Frontal cortex (tissue), 4 donors: ENCODE data around the gene RPP14. TPM values are rescaled to one million over a fixed set of nuclear protein-coding genes. Genes with fewer than 3 reads are reported as not detected.
"Not testable (repeated sequence)": the region's sequence is repeated elsewhere in the genome, so short reads cannot be mapped to it uniquely, and the experiment has no call there.

Experiments used
- DNase-seq, 2 donors: peaks; one replicate each; pipeline ENCODE4 v3.0.0; 2012; ENCODE audit warnings: low spot score in 2 of 2
- FAIRE-seq: peaks from 2 replicates; lab custom pipeline; 2012; peaks lifted over from hg19 to GRCh38; lab: Jason Lieb, UNC
- total RNA-seq: library from RNA; depleted of rRNA; stranded (reverse); fragments of >200 nt; gene quantifications from one replicate; pipeline ENCODE4 v1.2.3, GENCODE V29; 2014
- donor health status: control.
- donor health status: control.
- donor health status: control.

RPP14 gene
- total RNA-seq, 1 donor from 2014 or later, result 18.8 TPM

DNA sequence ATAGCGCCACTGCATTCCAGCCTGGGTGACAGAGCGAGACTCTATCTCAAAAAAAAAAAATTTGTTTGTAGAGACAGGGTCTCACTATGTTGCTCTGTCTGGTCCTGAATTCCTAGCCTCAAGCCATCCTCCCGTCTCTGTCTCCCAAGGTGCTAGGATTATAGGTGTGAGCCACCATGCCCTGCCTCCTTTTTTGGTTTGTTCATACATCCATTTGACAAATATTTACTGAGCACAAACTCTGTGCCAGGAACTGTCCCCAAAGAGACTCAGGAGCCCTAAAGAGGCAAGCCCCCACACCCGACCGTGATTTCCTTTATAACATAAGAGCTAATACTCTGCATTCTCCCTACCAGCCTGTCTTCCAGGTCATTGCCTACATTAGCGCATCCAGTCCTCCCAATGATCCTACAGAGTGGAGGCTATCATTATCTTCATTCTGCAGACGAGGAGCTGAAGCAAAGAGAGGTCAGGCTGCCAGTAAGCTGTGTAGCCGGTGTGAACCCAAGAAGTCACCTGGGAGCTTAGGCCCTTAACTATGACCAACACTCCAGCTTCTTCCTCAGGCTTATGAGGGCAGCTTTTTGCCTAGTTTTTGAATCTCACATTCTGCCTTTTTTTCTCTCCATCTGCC is 20.3 kb downstream of the RPP14 start:
- FAIRE-seq (no peak), DNase-seq (no peak)

GRCh38 chr3:58329150-58329921 is 23.3 kb downstream of the RPP14 start:
- FAIRE-seq (no peak), DNase-seq (no peak)

DNA sequence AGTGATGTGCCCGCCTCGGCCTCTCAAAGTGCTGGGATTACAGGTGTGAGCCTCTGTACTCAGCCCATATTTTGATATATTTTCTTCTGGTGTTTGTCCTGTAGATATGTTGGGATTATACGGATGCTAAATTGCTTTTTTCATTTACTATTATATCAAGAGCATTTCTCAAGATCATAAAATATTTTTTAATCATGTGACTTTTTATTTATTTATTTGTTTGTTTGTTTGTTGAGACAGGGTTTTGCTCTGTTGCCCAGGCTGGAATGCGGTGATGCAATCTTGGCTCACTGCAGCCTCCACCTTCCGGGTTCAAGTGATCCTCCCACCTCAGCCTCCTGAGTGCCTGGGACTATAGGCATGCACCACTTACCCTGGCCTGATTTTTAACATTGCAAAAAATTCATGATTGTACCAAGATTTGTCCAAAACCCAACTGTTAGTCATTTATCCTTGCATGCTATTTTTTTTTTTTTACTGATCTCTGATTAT is 23.9 kb downstream of the RPP14 start:
- no peak for DNase-seq
- FAIRE-seq, result no peak

DNA sequence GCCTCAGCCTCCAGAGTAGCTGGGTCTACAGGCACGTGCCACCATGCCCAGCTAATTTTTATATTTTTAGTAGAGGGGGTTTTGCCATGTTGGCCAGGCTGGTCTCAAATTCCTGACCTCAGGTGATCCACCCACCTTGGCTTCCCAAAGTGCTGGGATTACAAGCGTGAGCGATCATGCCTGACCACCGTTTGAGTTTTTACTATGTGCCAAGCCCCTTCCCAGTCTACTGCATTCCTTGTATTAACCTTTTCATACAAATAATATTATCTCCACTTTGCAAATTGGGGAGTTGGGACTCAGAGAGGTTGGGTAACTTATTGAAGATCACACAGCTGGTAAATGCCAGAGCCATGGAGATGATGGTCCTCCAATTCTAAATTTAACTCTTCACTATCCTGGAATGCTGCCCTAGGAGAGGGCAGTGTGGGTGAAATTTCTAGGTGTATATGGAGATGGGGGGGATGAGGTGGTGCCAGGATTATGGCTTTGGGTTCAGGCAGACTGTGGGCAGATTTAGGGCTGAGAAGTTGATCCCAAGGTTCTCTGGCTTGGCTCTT is 25.6 kb downstream of the RPP14 start:
- FAIRE-seq (no peak), DNase-seq (no peak)

- peak; percentile 85 to 89 for DNase-seq
- FAIRE-seq, result no peak
Measured at GRCh38 chr3:58332575-58333188, 26.6 kb downstream of the RPP14 start, which contains the start of gene PXK. Gene PXK, plus strand, starts transcription at chr3:58332892. Its CDS starts 97 bp downstream, at chr3:58332989.

DNA sequence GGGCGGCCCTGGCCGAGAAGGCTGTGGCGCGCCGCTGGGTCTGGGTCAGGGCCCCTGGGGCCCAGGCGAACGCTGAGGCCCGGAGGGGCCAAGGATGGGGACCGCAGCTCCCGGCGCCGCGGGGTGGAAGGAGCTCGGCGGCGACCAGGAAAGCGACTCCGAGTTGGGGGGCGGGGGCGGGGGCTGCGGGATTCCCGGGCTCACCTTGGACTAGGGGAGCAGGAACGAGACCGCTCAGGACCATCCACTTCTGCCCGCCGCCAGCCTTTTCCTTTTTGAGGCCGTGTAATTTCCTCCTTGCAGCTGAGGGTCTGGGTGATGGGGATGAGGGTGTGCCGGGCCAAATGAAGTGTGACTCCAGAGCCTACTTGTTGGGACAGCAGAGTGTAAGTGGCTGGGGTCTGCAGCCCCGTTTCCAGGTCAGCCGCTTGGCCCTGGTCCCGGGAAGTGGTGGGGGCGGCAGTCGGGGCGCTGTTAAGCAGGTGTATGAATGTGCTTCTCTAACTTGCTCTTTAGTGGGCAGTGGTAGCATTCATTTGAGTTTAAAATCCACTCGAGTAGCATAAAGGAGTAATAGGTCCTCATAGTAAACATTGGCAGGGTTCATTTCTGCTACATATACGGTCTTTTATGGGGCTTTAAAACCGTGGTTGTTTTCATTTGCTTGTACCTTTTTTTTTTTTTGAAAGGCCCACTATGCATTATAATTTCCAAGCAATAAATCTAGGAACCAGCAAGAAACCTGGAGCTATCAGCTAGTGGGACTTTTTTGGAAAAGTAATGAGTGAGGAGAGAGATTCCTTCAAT is 27.4 kb downstream of the RPP14 start:
- peak; percentile 59 to 65 for DNase-seq
- no peak for FAIRE-seq

GRCh38 chr3:58334013-58334321 is 27.9 kb downstream of the RPP14 start:
- no peak for FAIRE-seq
- DNase-seq, result peak; percentile 39 to 75

GRCh38 chr3:58334506-58334884 is 28.4 kb downstream of the RPP14 start:
- FAIRE-seq (no peak), DNase-seq (no peak)

DNA sequence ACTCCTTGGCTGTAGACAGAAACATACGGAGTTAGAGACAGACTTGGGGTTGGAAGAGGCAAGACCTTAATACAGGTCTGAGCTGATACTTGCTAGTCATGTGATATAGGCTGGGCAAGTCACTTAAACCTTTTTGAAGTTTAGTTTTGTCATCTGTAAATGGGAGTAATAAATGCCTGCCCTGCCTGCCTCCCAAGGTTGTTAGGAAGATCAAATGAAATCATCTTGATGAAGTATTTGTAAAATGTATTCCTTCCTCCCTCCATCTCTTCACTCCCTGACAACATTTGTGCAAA is 29.6 kb downstream of the RPP14 start:
- no peak for FAIRE-seq

GRCh38 chr3:58336135-58336882 is 30.3 kb downstream of the RPP14 start:
- DNase-seq (no peak), FAIRE-seq (no peak)

More for the DNA sequence above, 29.6 kb downstream of the RPP14 start:
- DNase-seq, result no peak

DNA sequence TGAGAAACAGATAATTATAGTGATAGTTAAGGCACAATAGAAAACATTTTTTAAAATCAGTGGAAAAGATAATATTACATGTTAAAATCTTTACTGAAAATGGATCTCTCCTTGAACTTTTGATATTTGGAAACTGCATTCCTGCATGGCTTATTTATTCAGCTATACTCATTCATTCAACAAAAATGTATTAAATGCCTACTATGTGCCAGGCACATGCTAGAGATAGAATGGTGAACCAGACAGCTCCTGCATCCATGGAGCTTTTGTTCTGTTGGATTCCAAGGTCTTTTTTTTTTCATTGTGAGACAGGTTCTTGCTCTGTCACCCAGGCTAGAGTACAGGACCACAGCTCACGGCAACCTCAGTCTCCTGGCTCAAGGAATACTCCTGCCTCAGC is 31.1 kb downstream of the RPP14 start:
- FAIRE-seq (no peak), DNase-seq (no peak)

- not testable (repeated sequence) for FAIRE-seq
Measured at GRCh38 chr3:58339146-58339545, 33.1 kb downstream of the RPP14 start.

DNA sequence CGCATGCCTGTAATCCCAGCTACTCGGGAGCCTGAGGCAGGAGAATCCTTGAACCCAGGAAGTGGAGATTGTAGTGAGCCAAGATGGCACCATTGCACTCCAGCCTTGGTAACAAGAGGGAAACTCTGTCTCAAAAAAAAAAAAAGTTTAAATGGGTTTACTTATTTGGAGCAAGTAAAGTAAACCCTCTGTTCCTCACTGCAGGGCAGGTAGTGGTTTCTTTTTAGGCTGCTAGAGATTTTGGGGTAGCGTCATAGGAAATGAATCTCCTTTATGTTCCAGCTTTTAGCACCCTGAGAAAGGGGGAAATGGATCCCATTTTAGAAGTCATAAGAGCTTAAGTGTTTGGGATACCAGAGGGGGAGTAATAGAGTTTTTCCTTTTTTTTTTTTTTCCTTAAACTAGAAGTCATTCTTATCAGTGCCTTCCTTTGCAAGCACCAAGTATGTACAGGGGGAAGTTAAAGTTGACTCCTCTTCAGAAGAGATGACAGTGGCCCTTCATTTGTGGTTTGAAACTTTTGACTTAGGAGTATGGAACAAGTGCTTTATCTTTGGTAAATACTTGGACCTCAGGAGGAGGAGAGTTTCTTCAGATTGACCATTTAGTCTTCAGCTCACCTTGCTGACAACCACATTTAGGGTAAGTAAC is 34.7 kb downstream of the RPP14 start:
- FAIRE-seq (no peak), DNase-seq (no peak)

More at GRCh38 chr3:58339146-58339545, 33.1 kb downstream of the RPP14 start:
- not testable (repeated sequence) for DNase-seq

DNA sequence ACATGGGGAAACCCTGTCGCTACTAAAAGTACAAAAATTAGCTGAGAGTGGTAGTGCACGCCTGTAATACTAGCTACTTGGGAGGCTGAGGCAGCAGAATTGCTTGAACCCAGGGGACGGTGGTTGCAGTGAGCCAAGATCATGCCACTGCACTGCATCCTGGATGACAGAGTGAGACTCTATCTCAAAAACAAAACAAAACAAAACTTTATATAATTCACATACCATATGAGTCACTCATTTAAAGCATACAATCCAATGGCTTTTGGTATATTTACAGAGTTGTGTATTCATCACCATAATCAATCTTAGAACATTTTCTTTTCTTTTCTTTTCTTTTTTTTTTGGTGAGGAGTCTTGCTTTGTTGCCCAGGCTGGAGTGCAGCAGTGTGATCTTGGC is 35.3 kb downstream of the RPP14 start:
- DNase-seq (no peak), FAIRE-seq (no peak)

- peak; percentile 6 for FAIRE-seq
Measured at GRCh38 chr3:58342676-58343075, 36.6 kb downstream of the RPP14 start.

DNA sequence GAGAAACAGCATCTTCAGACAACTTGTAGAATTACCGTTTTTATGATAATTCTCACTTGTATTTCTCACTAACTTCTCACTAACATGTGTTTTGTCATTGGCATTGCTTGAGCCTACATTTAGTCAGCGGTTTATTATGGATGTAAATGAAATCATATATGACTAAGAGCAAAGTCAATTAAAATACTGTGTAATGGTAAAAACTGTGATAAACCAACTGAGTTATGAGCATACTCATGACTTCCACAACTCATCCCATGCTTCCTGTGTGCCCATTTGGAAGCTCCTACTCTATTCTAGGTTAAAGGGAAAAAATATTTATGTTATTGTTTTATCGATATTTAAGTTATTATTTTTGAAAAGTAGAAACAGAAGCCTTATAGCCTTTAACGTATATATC is 39.4 kb downstream of the RPP14 start:
- FAIRE-seq (no peak), DNase-seq (no peak)

More at GRCh38 chr3:58342676-58343075, 36.6 kb downstream of the RPP14 start:
- DNase-seq, result no peak

- no peak for FAIRE-seq
- DNase-seq, result no peak
Measured at GRCh38 chr3:58346368-58346767, 40.3 kb downstream of the RPP14 start.

DNA sequence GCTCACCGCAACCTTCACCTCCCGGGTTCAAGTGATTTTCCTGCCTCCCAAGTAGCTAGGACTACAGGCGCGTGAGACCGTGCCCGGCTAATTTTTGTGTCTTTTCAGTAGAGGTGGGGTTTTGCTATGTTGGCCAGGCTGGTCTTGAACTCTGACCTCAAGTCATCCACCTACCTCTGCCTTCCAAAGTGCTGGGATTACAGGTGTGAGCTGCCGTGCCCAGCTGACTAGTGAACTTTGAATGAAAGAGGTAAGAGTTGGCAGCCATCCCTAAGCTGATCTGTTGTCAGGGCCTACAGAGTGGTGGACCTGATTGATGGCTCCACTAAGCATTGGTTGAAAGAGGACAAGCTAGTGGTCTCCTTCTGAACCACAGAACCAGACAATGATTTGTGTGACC is 41.9 kb downstream of the RPP14 start:
- no peak for DNase-seq
- FAIRE-seq, result no peak
